ENCODE data around the gene RBM28.

RBM28 gene

DNA sequence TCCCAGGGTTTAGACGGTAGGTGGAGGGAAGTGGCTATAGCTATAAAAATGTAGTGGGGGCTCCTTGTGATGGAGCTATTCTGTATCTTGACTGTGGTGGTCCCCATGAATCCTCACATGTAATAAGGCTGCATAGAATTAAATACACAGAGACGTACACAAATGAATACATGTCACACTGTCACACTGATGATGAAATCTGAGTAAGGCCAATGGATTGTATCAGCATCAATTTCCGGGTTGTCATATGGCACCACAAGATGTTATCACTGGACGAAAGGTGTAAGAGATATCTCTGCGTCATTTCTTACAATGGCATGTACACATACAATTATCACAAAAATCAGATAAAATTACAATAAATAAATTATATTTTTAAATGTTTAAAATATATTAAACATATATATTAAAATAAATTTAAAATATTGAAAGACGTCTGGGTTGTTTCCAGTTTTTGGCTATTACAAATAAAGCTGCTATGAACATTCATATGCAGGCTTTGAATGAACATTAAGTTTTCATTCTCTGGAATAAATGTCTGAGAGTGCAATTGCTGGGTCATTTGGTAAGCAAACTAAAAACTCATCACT, 64.5 kb downstream of the RBM28 start:
- no peak for DNase-seq

DNA sequence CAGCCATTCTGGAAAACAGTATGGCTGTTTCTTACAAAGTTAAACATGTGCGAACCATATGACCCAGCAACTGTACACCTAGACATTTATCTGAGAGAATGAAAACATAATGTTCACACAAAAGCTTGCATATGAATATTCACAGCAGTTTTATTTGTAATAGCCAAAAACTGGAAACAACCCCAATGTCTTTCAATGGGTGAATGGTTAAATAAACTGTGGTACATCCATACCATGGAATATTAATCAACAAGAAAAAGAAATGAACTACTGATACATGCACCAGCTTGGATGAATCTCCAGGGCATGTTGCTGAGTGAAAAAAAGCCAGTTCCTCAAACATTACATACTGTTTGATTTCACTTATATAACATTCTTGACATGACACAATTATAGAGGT, 65.3 kb downstream of the RBM28 start:
- DNase-seq = no peak

DNA sequence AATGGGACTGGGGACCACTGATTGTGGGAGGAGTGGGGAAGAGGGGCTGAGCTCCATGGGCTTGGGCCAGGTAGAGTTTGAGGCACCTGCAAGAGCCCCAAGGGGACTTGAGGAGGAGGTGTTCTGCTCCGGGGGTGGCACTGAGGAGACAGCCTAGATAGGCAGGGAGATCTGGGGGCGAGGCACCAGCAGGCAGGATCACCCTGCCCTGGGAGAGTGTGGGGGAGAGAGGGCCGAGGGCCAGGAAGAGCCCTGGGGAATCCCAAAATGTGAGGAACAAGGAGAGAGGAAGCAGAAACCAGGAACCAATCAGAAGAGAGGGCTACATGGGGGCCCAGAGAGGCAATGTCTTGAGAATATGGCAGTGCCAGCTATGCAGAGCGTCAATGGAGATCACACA, 68.0 kb downstream of the RBM28 start:
- DNase-seq = peak; percentile 25

DNA sequence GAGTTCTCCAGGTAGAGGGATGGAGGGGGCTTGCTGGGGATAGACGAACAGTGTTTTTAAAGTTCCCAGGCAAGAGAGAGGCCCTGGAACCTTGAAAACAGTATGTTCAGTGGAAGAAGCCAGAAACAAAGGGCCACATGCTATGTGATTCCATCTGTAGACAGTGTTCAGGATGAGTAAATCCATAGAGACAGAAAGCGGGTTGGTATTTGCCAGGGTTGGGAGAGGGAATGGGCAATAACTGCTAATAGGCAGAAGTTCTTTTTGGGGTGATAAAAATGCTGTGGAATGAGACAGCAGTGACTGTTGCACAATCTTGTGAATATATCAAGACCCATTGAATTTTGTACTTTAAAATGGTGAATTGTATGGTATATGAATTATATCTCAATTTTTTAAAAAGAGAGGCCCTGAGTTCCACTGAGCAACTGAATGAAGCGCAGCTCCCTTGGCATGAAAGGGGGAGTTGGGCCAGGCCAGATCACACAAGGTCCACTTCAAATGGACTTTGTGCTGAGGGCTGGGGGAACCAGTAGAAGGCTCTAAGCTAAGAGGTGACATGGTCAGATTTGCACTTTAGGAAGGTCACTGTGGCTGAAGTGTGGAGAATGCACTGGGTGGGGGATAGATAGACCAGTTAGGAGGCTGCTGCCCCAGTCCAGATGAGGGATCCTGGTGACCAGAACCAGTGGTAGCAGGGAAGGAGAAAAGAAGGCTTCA, 68.7 kb downstream of the RBM28 start:
- DNase-seq = no peak

DNA sequence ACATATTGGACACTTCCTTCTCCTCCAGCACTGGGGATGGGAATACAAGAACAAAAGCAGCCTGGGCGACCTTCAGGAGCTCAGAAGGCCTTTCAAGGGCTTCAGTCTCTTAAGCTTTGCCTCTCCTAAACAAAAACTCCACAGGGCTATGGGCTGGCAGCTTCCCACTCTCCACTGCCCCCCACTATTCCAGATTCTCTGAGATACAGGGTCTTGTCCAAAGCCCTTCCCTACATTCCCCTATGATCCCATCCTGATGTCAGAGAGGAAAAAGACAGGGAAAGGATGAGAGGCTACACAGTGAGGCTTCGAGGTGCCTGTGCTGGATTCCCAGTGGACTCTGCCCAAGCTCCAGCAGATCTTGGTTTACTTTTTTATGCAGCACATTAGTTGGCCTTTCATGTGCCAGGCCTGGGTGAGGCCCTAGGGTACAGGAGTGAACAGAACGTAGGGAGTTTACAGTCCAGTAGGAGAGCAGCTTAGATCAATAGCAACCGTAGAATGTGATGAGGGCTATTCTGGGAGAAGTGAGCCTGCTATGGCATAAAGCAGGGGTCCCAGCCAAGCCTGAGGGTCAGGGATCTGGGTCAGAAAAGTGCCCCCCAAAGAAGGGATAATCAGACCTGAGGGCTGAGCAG, 69.3 kb downstream of the RBM28 start:
- DNase-seq = no peak

DNA sequence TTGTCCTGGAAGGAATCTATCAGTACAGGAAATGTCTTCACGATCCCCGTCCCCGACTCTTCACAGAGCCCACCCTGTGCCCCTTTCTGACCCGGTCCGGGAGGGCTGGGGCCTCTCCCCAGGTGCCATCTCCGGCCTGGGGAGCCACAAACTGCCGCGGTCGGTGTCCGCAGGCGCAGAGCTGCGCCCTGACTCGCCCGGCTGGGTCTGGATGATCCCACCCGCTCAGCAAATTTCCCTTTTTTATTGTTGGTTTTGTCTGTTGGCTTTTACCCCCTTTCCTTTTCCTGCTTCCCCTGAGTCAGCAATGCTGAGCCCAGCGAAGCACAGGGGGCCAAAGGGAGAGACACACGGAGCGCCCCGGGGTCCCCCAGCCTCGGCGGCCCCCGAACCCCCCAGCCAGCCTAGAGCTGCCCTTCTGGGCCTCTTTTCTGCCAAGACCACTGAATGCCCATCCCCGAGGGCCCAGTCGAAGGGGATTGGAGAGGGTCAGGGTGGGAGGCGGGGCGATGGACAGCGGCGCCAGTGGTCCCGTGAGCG, 71.7 kb downstream of the RBM28 start:
- DNase-seq = no peak

DNA sequence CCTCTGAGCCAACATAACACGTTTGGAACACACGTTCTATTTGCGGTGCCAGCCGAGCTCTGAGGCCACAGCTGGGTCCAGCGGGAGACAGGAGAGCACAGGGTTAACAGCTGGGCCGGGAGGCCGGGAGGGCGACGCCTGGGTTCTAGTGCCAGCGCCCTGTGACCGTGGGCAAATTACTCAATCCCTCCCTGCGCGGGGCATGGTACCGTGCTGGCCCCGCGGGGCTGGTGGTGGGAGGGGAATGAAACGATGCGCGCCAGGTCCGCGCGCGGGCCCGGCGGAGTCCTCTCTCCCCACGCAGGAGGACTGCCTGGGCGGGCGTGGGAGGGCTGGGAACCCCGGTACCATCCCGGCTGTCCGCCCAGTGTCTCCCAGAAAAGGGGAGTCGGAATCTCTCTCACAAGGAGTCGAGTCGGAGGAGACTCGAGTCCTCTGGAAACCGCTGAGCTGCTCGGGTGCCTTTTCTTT, 72.2 kb downstream of the RBM28 start:
- no peak for DNase-seq

DNA sequence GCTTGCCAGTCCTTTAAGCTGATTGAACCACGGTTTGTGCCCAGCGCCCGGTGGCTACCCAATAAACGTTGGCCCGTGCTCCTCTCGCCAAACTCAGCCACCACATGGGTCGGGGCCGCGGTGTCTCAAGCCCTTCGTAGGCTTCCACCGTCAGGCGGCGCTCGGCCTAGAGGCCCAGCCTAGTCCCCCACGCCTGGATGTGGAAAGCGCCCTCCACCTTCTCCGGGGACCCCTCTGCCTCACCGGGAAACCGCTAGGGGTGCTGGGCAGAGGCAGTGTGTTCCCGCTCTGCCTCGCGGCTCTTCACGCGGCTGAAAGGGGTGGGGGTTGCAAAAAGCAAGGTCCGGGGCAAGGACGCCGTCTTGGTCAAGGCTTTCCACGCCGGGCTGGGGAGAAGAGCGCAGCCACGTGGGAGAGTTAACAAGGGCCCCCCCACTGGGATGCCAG, 72.9 kb downstream of the RBM28 start:
- DNase-seq = peak; percentile 42

DNA sequence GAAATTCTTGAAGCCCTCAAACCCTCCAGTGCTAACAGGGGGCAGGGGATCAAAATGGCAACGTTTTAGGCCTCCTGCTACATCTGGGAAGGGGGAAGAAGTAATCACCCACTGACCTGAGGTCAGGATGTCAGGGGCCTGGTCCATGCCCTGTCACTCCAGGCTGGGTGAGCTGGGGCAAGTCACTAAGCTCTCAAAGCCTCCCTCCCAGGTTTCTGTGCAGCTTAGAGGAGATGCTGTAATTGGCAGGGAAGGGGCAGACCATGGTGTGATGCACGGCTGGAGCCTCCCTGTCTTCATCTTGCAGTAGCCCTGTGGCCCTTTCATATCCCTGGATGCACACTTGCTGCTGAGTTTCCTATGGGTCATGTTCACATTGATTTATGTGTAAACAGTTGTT, 75.5 kb downstream of the RBM28 start:
- no peak for DNase-seq

DNA sequence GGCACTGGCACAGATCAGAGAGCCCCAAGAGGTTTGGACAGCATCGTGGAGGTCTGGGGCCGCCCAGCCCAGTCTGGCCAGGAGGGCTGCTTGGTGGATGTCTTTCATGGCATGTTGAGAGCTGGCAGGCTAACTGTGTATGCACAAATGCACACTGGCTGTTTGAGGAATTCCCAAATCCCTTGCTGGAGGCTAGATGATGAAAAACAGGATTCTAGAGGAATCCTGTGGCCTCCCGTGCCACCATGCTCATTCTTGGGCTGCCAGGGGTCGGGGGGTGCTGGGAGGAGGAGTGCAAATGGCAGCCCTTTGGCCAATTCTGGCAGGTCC, 76.1 kb downstream of the RBM28 start:
- no peak for DNase-seq

DNA sequence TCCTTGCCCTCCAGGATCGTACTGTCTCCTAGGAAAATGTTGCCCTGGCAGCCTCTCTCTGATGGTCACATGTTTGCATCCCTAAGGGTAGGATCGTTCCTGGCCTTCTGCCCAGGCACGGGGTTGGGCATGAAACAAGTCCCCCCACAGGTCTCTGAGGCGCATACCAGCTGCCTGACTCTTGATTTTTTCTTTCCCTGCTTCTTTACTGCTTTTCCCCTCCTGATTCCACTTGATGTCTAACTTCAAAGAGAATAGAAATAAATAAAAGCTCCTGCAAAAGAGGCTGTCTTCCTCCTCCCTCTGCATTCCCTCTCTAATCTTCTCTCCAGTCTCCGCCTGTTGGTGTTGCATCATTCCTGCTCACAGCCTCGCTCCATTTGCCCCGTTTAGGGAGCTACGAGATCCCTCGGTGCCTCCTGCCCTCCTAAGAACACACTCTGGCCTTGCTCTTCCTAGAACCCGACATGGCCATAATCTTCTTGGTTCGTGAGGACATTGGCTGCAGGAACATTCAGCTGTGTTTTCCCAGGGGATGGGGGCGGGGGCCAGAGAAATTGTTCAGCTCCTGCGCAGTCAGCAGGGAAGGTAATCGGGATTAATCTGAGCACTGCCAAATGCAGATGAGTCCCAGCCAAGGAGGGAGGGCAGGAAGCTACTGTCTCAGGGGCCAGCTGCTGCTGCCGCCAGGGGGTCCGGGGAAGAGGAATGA, 76.7 kb downstream of the RBM28 start:
- DNase-seq = no peak

DNA sequence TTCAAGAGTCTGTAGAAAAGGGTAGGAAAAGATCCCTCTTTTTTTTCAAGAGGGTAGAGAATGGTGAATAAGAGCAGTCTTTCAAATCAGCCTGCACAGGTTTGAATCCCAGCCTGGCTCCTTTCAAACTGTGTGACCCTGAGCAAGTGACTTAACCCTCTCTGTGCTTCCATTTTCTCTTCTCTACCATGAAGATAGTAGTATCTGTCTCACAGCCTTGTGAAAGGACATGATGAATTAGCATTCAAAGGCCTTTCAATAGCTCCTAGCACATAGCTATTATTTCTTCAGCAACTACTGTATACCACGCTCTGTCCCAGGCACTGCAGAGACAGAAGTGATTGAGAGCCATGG, 77.2 kb downstream of the RBM28 start:
- no peak for DNase-seq

DNA sequence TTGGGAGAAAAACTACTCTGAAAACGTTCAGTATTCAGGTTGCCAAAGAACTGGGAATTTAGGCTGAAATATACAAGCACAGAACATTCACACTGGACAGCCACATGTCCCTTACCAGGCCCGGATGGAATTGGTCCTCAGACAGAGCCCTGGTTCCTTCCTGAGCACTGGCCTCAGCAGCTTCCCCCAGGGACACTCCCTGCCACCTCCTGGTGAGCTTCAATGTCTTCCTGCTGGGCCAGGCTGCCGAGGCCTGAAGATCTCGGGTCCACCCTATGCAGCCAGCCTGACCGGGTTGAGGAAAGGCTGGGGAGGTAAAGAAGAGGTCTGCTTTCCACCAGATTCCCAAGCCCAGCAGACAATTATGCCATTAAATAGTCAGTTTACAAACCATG, 77.8 kb downstream of the RBM28 start:
- no peak for DNase-seq

DNA sequence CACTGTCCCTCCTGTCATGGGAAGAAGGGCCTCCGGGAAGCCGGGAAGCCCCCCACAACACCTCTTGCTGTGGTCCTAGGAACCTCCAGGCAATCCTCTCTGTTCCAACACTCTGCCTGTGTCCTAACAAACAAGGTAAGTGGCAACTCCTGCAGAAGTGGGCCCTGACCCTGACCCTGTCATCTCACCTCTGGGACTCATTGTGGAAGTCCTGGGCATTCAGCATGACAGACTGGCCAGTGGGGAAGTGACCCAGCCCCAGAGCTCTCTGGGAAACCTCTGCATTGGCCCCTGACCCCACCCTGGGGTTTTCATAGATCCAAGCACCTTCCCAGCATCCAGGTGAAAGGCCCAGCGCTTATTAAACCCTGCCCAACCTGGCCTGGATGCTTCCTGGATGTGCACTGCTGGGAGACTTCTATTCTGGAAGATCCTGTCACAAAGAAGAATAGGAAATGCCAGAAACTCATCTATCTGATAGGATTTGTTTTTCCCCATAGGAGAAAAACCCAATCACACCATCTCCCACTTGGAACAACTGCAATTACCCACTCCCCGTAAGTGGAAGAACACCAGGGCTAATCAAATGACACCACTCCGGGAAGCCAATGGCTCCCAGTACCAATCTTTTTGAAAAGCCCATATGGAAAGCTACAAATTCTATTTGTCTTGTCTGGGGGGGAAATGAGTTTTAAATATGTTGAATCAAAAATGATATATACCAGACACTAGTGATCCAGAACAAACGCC, 78.4 kb downstream of the RBM28 start:
- DNase-seq = no peak

DNA sequence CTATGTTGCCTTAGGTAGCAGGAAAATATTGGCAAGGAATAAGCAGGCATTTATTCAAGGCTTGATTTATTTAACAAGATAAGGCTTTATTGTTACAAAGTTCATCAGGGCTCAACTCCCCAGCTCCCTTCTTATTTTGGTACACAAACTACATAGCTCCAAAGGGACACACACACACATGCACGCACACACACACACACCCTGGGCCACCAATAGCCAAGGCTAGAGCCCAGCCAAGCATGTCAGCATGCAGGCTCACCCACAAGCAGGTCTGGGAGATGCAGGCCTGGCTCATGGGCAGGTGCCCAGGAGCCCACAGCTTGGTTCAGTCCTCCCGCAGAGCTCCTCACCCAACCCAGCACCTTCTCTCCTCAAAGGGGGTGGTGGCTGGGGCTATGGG, 79.2 kb downstream of the RBM28 start:
- no peak for DNase-seq

DNA sequence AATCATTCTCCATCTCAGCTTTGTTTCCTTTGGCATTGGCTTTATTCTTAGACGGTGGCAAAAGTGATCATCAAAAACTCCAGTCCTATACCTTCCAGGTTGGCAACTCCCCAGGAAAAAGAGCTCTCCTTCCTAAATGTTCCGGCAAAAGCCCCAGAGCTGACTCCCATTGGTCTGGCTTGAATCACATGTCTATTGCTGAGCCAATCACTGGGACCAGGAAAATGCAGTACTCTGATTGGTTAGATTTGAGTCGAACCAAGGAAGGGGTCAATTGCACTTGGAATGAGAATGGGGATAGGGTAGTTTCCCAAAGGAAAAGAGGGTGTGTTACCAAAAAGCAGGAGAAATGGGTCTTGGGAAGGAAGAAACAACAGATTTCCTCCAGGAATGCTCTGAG, 80.3 kb downstream of the RBM28 start:
- DNase-seq = no peak

DNA sequence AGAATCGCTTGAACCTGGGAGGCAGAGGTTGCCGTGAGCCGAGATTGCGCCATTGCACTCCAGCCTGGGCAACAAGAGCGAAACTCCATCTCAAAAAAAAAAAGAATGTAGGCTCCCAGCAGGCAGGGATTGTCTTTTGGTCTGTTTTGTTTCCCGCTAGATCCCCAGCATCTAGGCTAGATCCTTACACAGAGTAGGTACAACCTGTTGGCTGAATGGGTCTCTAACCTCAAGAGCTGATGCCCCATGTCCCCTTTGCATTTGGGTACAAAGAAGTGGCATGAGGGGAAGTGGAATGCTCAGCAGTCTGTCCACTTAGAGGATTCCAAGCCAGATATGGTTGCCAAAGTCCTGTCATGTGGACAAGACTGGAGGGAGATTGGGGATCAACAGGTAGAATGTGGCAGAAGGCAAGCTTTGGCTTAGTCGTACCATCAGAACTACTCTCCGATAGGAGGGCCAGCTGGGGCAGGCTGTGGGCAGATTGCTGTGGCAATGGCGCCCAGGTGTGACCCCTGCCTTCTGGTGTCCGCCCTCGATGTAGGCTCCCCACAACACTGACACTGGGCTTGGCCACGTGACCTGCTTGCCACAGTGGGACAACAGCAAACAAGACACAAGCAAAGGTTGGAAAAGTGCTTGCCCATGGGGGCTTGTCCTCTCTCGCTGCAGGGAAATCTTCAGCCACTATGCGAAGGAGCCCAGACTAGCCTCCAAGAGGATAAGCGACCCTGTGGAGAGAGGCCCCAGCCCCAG, 81.3 kb downstream of the RBM28 start:
- no peak for DNase-seq

DNA sequence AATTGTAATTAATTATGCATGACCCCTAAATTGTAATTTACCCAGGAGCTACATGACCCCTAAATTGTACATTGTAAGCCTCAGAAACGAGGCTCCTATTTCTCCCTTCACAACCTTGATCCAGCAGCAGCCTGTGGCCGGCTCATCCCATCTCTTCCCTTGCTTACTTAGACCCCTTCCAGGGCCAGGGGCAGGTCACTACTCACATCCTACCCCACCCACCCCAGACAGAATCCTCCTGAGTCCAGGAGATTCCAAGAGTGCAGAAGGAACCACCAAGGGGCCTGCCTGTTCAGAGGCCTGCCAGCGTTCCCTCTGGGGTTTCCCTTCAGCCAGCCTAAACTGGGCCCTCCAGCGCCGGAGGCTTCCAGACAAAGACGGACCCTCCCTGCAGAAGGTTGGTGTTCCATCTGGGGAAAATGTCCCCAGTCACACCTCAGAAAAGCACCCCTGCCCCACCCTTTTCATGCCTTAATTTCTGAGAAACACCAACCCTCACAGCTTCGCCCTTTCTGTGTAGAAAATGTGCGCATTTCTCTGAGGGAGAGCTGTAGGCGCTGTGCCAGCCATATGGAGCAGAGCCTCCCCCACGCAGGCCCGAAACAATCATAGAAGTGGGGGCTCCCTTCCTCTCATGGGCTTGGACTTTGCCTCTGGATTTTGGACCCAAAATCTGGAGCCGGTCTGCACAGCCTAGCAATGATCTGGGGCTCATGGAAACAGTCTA, 83.5 kb downstream of the RBM28 start:
- no peak for DNase-seq

DNA sequence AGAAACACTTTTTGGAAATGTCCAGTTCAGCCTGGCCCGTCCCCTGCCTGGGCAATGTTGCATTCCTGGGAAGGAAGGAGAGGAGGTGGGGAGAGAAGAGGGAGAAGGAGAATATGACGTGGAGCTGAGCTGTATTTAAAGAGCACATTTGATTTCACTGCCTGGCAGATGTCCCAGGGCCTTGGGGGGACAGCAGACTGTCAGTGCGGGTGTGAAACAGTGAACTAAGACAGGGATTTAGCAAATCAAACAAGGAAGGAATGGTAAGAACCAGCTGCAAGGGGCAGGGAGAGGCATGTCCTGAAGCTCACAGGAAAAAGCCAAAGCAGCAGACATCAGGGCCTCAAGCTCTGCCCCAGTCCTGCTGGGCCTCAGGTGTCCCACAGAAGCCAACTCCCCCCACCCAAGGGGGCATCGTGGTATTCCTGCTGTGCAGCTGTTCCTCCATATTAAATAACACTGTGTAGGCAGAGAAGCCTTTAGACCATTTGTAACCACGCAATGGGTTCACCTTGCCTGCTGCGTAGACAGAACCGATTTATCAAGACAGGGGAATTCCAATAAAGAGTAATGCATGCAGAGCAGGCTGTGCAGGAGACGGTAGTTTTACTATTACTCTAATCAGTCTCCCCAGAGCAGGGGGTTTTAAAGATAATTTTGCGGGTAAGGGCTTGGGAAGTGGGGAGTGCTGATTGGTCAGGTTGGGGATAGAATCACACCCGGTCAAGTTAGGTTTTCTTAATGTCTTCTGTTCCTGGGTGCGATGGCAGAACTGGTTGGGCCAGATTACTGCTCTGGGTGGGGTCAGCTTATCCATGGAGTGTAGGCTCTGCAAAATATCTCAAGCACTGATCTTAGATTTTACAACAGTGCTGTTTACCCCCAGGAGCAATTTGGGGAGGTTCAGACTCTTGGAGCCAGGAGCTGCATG, 84.3 kb downstream of the RBM28 start:
- no peak for DNase-seq

DNA sequence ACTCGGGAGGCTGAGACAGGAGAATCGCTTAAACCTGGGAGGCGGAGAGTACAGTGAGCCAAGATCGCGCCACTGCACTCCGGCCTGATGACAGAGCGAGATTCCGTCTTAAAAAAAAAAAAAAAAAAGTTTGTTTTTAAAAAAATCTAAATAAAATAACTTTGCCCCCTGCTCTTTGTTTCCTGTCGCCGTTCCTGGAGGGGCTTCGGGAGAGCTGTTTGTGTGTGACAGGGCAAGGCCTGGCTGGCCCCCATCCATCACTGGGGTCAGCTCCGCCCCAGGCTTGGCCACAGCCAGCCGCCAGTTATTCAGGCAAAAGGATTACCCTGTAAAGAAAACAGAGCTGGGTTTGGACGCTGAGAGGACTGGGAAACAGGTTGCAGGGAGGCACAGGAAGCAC, 86.2 kb downstream of the RBM28 start:
- no peak for DNase-seq
